ENCODE measurements around the gene CKS1B.
"Not testable (repeated sequence)": the region's sequence is repeated elsewhere in the genome, so short reads cannot be mapped to it uniquely, and the experiment has no call there.

CKS1B gene

GRCh38 chr1:154988058-154988954 is 13.8 kb downstream of the CKS1B start:
- no peak for DNase-seq

GRCh38 chr1:154989195-154989860 is 14.8 kb downstream of the CKS1B start:
- DNase-seq = no peak

- no peak for DNase-seq
Observed at GRCh38 chr1:154990276-154990675, 15.8 kb downstream of the CKS1B start.

- no peak for DNase-seq
Observed at GRCh38 chr1:154992721-154993571, 18.5 kb downstream of the CKS1B start.

DNA sequence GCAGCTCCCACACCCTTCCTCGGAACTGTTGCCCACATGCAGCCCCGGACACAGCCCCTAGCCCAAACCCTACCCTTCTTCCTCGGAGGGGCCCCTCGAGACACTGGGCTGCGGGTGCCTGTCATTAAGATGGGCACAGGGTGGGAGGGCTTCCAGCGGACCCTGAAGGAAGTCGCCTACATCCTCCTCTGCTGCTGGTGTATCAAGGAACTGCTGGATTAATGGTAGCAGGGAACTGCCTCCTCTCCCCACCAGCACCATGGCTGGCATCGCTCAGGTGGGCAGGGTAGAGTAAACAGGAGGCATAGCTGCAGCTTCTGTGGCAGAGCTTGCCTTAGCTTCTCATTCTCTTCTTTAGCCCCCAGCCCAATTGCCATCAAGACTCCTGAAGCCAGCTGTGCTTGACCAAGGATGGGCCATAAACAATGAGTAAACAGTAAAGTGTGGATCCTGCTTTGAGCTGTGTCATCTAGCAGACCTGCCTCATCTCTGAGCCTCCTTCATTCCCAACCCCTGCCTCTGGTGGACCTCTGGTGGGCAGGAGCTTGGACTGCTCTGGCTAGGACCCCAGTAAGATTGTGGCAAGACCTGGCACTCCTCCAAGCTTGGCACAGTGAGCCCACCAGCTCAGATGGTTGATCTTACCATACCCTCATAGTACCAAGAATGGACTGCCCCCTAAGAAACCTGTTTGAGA is 19.2 kb downstream of the CKS1B start, which contains the start of gene LENEP:
TSS of gene LENEP (plus strand) at position 15 of the 697 bp plus-strand sequence. CDS start at position 37, 22 bp downstream.
- no peak for DNase-seq

GRCh38 chr1:154994269-154994587 is 19.7 kb downstream of the CKS1B start:
- no peak for DNase-seq

- DNase-seq = no peak
Observed at GRCh38 chr1:154994591-154994990, 20.1 kb downstream of the CKS1B start.

GRCh38 chr1:154995301-154995983 is 21.0 kb downstream of the CKS1B start:
- DNase-seq = not testable (repeated sequence)

DNA sequence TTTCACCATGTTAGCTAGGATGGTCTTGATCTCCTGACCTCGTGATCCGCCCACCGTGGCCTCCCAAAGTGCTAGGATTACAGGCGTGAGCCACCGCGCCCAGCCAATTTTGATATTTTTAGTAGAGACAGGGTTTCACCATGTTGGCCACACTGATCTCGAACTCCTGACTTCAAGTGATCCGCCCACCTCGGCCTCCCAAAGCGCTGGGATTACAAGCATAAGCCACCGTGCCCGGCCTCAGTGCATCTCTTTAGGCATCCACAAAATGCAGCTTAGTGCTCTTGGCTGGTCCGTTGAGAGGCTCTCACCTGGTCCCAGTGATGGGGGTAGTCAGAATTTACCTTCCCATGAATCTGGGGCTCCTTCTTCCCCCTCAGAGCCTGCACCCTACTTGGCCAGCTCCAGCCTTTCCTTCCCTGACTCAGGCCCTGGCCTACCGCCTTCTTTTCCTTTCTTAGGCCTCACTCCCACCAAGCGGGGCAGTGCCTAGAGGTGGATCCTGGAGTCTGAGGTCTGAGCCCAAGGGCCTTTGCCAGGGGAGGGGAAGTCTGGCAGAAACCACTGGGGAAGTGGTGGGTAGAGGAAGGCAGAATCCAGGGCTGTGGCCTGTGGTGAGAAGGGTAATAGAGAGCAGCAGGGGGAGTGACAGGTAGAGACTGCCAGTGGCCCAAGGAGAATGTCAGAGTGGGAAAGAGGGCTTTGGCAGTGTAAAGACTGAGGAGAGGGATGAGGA is 22.7 kb downstream of the CKS1B start:
- DNase-seq = no peak

- no peak for DNase-seq
Observed at GRCh38 chr1:154998201-154998780, 23.8 kb downstream of the CKS1B start.

GRCh38 chr1:154998818-154999570 is 24.5 kb downstream of the CKS1B start:
- no peak for DNase-seq

DNA sequence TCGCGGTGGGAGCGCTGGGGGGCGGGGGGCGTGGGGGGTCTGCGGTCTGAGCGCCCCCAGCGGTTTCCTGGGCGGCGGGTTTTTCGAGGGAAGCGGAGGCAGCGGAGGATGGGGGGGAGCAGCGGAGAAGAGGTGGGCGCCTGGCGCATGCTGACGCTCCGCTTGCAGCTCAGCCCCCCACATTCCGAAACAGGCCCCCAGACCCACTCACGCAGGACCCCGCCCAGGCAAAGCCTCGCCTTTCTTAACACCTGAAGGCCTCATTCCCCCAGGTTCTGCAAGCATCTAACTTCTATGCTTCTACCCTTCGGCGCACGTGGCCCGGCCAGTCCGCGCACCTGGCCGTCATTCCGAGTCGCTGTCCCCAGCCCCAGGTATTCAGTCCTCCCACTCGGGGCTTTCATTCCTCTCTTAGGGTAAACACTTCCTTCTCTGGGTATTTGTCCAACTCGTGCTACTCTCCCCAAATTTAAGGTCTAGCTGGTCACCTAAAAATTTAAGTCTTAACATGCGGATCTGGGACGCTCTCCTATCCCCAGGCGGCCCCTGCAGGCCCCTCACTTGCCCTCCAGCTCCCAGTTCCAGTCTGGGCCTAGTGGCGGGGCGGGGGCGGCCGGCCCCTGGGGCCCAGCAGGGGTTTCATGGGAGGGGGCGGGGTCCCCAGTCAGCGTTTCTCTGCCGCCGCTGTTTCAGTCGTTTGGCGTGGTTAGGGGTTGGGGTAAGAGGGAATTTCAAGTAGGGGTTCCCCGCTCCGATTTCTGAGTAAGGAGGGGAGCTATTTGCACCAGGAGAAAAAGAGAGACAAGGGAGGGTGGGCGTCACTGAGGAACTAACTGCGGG is 25.3 kb downstream of the CKS1B start:
- DNase-seq = no peak

- DNase-seq = no peak
Observed at GRCh38 chr1:155000411-155000725, 25.9 kb downstream of the CKS1B start.

GRCh38 chr1:155000726-155001424 is 26.4 kb downstream of the CKS1B start:
- DNase-seq = peak; percentile 22

DNA sequence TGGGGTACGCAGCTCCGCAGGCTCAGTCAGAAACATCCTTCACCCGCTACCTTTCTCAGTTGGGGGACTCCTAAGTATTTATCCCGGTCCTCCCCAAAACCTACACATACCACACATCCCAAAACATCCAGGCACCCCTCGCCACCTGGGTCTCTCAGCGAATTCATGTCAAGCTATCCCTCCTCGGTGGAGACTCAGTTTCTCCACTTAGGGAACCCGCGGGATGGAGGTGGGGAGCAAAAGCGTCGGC is 26.9 kb downstream of the CKS1B start:
- no peak for DNase-seq

GRCh38 chr1:155001675-155002463 is 27.4 kb downstream of the CKS1B start:
- DNase-seq = peak; percentile 96

DNA sequence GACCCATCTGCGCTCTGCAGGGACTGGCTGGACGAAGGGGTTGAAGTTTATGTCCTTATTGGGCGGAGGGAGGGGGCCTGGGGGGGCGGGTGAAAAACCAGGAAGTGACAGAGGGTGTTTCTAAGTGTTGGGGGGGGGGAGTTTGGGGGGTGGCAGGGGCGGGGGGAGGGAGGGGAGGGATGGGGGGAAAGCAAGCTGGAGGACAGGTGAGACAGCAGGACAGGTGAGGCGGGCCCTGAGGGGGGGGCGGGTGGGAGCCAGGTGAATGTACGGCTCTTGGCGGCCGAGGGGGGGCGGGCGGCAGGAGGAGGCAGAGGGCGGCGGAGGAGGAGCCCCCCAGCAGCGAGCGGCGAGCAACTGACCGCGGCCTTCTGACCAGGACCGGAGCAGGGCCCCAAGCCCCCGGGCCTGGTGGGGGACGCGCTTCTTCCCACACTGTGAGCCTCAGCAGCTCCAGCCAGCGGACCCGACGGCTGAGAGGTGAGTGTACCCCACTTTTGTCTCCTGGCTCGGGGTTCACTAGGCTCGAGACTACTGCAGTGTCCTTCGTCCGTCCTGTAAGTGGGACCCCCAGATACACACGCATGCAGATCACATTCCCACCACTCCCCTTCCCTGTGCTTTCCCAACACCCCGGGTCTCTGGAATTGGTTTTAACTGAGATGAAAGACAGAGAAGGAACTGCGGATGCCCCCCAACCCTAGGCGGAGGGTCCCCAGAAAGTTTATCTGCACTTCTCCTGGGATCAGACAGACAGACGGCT is 28.2 kb downstream of the CKS1B start, which contains the start of gene ZBTB7B:
TSS of gene ZBTB7B (plus strand) at position 339 of the 763 bp plus-strand sequence. CDS start 11,859 bp downstream, outside the sequence.
- no peak for DNase-seq
